Glutamatergic neuron (in vitro differentiated cells): Measurements from ENCODE around the gene DCAF12. TPM values are rescaled to one million over a fixed set of nuclear protein-coding genes. Genes with fewer than 3 reads are reported as not detected.

Source experiments
- DNase-seq: peaks from one replicate; pipeline ENCODE4 v3.0.0; 2022
- H3K27ac Mint-ChIP-seq: one replicate; pipeline ENCODE4 v1.8.0; 2020; ENCODE audit warnings: mild to moderate bottlenecking, mixed read lengths, inconsistent platforms; ENCODE audit not compliant: unreplicated experiment
- H3K27me3 Mint-ChIP-seq: one replicate; pipeline ENCODE4 v1.8.0; 2020; ENCODE audit warnings: mild to moderate bottlenecking, moderate library complexity, mixed read lengths, inconsistent platforms; ENCODE audit not compliant: unreplicated experiment
- H3K36me3 Mint-ChIP-seq: one replicate; pipeline ENCODE4 v1.8.0; 2020; ENCODE audit warnings: mild to moderate bottlenecking, mixed read lengths, inconsistent platforms; ENCODE audit not compliant: unreplicated experiment
- H3K4me1 Mint-ChIP-seq: one replicate; pipeline ENCODE4 v1.8.0; 2020; ENCODE audit warnings: mild to moderate bottlenecking, low read depth, mixed read lengths, inconsistent platforms; ENCODE audit not compliant: unreplicated experiment
- H3K4me3 Mint-ChIP-seq: one replicate; pipeline ENCODE4 v1.8.0; 2020; ENCODE audit warnings: mild to moderate bottlenecking, mixed read lengths, inconsistent platforms; ENCODE audit not compliant: unreplicated experiment
- H3K9me3 Mint-ChIP-seq: one replicate; pipeline ENCODE4 v1.8.0; 2020; ENCODE audit warnings: mild to moderate bottlenecking, moderate library complexity, mixed read lengths, inconsistent platforms; ENCODE audit not compliant: unreplicated experiment
- total RNA-seq: library from RNA; stranded (reverse); fragmentation: NEBNext Ultra II Directional; extraction: Animal tissue kit (Norgen Biotek cat#: 25700); gene quantifications from one replicate; pipeline ENCODE4 v1.2.1, GENCODE V29; 2021; ENCODE audit not compliant: unreplicated experiment
- TF ChIP-seq, protein P1 (sequence below): fragments of 200-600 bp; sonication (generic); IDR thresholded peaks from one replicate; pipeline ENCODE4 v1.5.0; 2021; ENCODE audit not compliant: partially characterized antibody, unreplicated experiment

DCAF12 gene
- total RNA-seq, 1 donor from 2014 or later, result 37.9 TPM

DNA sequence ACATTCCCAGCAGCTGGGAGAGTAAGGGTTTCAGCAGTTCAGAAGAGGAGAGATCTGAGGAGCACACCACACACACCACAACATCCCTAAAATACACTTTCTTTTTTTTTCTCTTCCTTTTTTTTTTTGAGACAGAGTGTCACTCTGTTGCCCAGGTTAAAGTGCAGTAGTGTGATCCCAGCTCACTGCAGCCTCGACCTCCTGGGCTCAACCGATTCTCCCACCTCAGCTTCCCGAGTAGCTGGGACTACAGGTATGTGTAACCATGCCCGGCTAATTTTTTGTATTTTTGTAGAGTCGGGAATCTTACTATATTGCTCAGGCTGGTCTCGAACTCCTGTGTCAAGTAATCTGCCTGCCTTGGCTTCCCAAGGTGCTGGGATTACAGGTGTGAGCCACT lies 42.6 kb upstream of the DCAF12 start:
- Mint-ChIP-seq H3K4me1 (no peaks in the 10 kb centered on the region), H3K4me3 (no peak overlapping the region), H3K9me3 (no peaks in the 10 kb centered on the region), H3K27ac (no peak overlapping the region), H3K36me3 (peaks cover 4% of the 10 kb centered on the region), H3K27me3 (peaks cover 5% of the 10 kb centered on the region)
- TF ChIP-seq, protein P1, sequence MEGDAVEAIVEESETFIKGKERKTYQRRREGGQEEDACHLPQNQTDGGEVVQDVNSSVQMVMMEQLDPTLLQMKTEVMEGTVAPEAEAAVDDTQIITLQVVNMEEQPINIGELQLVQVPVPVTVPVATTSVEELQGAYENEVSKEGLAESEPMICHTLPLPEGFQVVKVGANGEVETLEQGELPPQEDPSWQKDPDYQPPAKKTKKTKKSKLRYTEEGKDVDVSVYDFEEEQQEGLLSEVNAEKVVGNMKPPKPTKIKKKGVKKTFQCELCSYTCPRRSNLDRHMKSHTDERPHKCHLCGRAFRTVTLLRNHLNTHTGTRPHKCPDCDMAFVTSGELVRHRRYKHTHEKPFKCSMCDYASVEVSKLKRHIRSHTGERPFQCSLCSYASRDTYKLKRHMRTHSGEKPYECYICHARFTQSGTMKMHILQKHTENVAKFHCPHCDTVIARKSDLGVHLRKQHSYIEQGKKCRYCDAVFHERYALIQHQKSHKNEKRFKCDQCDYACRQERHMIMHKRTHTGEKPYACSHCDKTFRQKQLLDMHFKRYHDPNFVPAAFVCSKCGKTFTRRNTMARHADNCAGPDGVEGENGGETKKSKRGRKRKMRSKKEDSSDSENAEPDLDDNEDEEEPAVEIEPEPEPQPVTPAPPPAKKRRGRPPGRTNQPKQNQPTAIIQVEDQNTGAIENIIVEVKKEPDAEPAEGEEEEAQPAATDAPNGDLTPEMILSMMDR, result no peak
- no peak for DNase-seq

DNA sequence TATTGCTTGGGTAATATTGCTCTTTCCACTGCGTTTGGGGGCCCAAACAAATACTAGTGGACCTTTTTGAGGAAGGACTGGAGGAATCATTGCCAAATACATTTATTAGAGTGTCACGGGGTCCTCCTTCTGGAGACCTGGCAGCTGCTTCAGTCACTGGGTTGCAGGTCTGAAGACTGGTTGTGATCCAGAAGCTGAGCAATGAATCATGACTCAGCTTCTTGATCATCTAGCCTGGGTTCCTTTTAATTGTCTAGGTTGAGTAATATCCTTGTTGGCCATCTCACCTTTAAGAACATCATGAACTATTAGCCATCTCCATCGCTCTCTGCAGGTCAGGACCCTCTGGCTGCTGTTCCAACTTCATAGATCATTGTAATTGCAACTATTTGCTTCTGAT lies 36.9 kb upstream of the DCAF12 start:
- H3K9me3 Mint-ChIP-seq, result no peaks in the 10 kb centered on the region

GRCh38 chr9:34158362-34158869 lies 31.9 kb upstream of the DCAF12 start:
- DNase-seq, result no peak
- Mint-ChIP-seq H3K4me3 (no peak overlapping the region), H3K27ac (no peak overlapping the region), H3K9me3 (peaks cover 1% of the 10 kb centered on the region), H3K36me3 (no peaks in the 10 kb centered on the region), H3K27me3 (no peaks in the 10 kb centered on the region), H3K4me1 (no peaks in the 10 kb centered on the region)
- TF ChIP-seq, protein P1, result no peak

More for the DNA sequence above, 36.9 kb upstream of the DCAF12 start:
- no peaks in the 10 kb centered on the region for H3K4me1 Mint-ChIP-seq
- DNase-seq, result no peak
- no peak overlapping the region for H3K27ac Mint-ChIP-seq
- H3K36me3 Mint-ChIP-seq, result peaks cover 4% of the 10 kb centered on the region
- H3K27me3 Mint-ChIP-seq, result no peaks in the 10 kb centered on the region
- TF ChIP-seq, protein P1, result no peak
- no peak overlapping the region for H3K4me3 Mint-ChIP-seq

DNA sequence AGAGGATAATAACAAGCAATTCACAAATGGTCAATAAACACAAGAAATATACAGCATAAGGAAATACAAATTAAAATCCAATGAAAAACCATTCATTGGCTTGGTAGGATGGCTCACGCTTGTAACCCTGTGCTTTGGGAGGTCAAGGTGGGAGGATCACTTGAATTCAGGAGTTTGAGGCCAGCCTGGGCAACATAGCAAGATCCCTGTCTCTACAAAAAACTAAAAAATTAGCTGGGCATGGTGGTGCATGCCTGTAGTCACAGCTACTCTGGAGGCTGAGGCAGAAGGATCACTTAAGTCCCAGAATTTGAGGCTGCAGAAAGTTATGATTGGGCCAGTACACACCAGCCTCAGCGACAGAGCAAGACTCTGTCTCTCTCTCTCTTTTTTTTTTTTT lies 31.4 kb upstream of the DCAF12 start:
- no peaks in the 10 kb centered on the region for H3K36me3 Mint-ChIP-seq
- H3K27ac Mint-ChIP-seq, result no peak overlapping the region
- DNase-seq, result no peak
- no peaks in the 10 kb centered on the region for H3K4me1 Mint-ChIP-seq
- H3K9me3 Mint-ChIP-seq, result peaks cover 1% of the 10 kb centered on the region
- TF ChIP-seq, protein P1, result no peak
- no peaks in the 10 kb centered on the region for H3K27me3 Mint-ChIP-seq
- H3K4me3 Mint-ChIP-seq, result no peak overlapping the region

DNA sequence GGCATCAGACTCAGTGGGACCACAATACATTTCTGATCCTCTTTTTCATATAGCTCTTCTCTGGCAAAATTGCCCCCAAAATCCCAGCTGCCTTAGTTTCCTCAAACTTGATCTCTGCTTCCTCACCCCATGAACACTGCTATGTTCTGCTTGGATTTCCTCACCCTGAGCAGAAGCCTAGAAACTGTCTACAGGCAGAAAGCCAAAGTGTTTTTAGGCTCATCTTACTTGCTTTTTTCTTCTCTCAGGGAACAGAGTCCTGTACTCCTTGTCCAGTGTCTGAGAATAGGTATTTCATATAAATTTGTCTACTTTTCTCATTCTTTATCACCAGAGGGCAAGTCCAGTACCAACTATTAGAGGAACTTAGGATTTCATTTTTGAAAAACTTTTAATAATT lies 30.8 kb upstream of the DCAF12 start:
- H3K27me3 Mint-ChIP-seq, result no peaks in the 10 kb centered on the region
- H3K4me3 Mint-ChIP-seq, result no peak overlapping the region
- H3K4me1 Mint-ChIP-seq, result no peaks in the 10 kb centered on the region
- no peaks in the 10 kb centered on the region for H3K36me3 Mint-ChIP-seq
- TF ChIP-seq, protein P1, result no peak
- peaks cover 1% of the 10 kb centered on the region for H3K9me3 Mint-ChIP-seq
- no peak overlapping the region for H3K27ac Mint-ChIP-seq
- no peak for DNase-seq
